CMK (cell line): ENCODE data around the gene NR4A2.
"Not testable (repeated sequence)": the region's sequence is repeated elsewhere in the genome, so short reads cannot be mapped to it uniquely, and the experiment has no call there.

Experiments used
- DNase-seq: peaks from one replicate; pipeline ENCODE4 v3.0.0-alpha.2; 2010; ENCODE audit warnings: low read depth

NR4A2 gene

GRCh38 chr2:156321243-156321904 lies 11.1 kb downstream of the NR4A2 start:
- DNase-seq: no peak

GRCh38 chr2:156320486-156321098 lies 11.9 kb downstream of the NR4A2 start:
- DNase-seq: no peak

GRCh38 chr2:156319811-156320485 lies 12.6 kb downstream of the NR4A2 start:
- DNase-seq: no peak

GRCh38 chr2:156317631-156318030 lies 14.9 kb downstream of the NR4A2 start:
- no peak for DNase-seq

GRCh38 chr2:156311976-156312375 lies 20.5 kb downstream of the NR4A2 start:
- DNase-seq: no peak

GRCh38 chr2:156310773-156311172 lies 21.7 kb downstream of the NR4A2 start:
- DNase-seq: no peak

GRCh38 chr2:156309917-156310316 lies 22.6 kb downstream of the NR4A2 start:
- no peak for DNase-seq

GRCh38 chr2:156309167-156309566 lies 23.4 kb downstream of the NR4A2 start:
- DNase-seq: no peak

GRCh38 chr2:156306821-156307220 lies 25.7 kb downstream of the NR4A2 start:
- DNase-seq: no peak

- DNase-seq: no peak
Observed at GRCh38 chr2:156305121-156305520, 27.4 kb downstream of the NR4A2 start.

GRCh38 chr2:156300337-156300736 lies 32.2 kb downstream of the NR4A2 start:
- DNase-seq: no peak

GRCh38 chr2:156294945-156295580 lies 37.5 kb downstream of the NR4A2 start:
- no peak for DNase-seq

GRCh38 chr2:156293382-156293781 lies 39.1 kb downstream of the NR4A2 start:
- not testable (repeated sequence) for DNase-seq

- DNase-seq: no peak
Observed at GRCh38 chr2:156279446-156280150, 52.9 kb downstream of the NR4A2 start.
